Fibroblast of mammary gland (primary cell): ENCODE measurements around the gene UPK1A.
A peak's percentile ranks its signal among the peaks of the same experiment; 100 is the strongest.

Source experiments
- DNase-seq: peaks from one replicate; pipeline ENCODE4 v3.0.0-alpha.2; 2010; ENCODE audit warnings: low read depth
- H3K4me3 ChIP-seq: 2 replicates; pipeline ENCODE4 v1.5.1; 2011; ENCODE audit warnings: low read depth, mild to moderate bottlenecking, low read length, moderate library complexity; ENCODE audit not compliant: control insufficient read depth
- TF ChIP-seq, protein P1 (sequence below): conservative IDR thresholded peaks from 2 replicates; pipeline ENCODE4 v1.5.1; 2011; ENCODE audit warnings: low read depth, low read length, inconsistent platforms; ENCODE audit not compliant: control insufficient read depth, insufficient read depth

Gene UPK1A

DNA sequence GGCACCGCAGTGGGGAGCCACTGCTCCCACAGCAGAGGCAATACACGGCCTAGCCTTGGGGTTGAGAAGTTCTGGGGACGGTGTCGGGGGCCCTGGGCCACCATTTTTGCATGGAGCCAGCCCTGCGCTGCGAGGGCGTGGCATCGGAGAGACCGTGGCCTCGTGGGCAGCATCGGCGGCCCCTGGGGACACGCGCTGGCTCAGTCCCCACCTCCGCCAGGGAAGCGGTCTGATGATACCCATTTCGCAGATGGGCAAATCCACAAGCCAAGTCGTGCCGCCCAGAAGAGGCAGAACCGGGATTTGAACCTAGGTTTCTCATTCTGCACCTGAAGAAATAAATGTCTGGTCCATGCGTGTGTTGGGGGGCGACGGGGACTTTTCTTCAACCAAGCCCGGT lies 1.2 kb upstream of the UPK1A start:
- H3K4me3 ChIP-seq, result no peak overlapping the region
- TF ChIP-seq, protein P1, sequence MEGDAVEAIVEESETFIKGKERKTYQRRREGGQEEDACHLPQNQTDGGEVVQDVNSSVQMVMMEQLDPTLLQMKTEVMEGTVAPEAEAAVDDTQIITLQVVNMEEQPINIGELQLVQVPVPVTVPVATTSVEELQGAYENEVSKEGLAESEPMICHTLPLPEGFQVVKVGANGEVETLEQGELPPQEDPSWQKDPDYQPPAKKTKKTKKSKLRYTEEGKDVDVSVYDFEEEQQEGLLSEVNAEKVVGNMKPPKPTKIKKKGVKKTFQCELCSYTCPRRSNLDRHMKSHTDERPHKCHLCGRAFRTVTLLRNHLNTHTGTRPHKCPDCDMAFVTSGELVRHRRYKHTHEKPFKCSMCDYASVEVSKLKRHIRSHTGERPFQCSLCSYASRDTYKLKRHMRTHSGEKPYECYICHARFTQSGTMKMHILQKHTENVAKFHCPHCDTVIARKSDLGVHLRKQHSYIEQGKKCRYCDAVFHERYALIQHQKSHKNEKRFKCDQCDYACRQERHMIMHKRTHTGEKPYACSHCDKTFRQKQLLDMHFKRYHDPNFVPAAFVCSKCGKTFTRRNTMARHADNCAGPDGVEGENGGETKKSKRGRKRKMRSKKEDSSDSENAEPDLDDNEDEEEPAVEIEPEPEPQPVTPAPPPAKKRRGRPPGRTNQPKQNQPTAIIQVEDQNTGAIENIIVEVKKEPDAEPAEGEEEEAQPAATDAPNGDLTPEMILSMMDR, result no peak
- DNase-seq, result no peak

DNA sequence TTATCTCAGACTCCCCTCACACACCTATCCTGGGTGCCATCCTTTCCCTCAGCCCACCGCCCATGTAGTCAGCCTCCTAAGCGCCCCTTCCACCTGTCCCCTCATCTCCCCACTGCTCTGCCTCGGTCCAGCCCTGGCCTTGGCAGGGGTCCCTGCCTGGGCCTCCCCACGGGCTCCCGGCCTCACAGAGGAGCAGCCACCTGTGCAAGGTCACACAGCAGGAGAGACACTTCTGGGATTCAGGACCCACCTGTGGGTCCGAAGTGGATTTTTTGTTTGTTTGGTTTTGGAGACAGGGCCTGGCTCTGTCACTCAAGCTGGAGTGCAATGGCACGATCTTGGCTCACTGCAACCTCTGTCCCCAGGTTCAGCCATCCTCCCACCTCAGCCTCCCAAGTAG lies 713 bp upstream of the UPK1A start:
- H3K4me3 ChIP-seq, result no peak overlapping the region
- DNase-seq, result no peak
- TF ChIP-seq, protein P1, result no peak

DNA sequence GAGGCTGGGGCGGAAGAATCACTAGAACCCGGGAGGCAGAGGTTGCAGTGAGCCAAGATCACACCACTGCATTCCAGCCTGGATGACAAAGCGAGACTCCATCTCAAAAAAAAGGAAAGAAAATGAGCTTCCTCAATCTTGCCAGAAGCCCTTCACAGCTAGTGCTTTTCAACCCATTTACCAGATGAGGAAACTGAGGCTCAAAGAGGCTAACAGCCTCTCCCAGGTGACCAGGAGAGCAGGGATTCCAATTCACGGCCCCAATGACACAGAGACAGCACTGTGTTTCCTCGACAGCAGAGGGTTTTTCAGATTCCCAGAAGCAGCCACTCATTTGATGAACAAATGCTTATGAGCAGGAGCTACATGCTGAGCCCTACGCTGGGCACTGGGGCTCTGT lies 3.2 kb downstream of the UPK1A start:
- TF ChIP-seq, protein P1, result no peak
- DNase-seq, result no peak
- H3K4me3 ChIP-seq, result no peak overlapping the region

DNA sequence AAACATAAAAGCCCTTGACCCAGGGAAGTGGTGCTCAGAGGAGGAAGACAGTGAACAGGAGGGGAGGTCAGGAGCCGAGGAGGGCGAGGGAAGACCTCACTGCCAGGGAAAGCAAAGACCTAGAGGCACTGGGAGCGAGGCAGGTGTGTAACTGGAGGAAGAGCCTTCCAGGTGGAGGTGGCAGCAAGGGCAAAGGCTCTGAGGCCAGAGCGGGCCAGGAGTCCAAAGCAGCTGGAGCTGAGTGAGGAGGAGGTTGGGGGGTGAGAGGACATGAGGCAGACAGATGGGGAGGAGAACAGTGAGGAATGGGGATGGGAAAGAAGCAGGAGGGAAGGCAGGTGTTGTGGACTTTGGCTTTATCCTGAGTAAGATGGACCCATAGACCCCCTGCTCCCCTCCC lies 3.7 kb downstream of the UPK1A start:
- TF ChIP-seq, protein P1, result no peak
- H3K4me3 ChIP-seq, result no peak overlapping the region
- no peak for DNase-seq

DNA sequence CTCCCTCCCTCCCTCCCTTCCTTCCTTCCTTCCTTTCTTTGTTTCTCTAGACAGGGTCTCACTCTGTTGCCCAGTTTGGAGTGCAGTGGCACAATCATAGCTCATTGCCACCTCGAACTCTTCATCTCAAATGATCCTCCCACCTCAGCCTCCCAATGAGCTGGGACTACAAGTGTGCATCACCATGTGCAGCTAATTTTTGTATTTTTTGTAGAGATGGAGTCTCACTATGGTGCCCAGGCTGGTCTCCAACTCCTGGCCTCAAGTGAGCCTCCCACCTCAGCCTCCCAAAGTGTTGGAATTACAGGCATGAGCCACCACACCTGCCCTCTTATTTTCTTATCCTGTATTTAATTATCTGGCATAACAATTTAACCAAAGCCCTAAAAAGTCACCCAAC lies 4.4 kb downstream of the UPK1A start:
- no peak overlapping the region for H3K4me3 ChIP-seq
- TF ChIP-seq, protein P1, result no peak
- no peak for DNase-seq

DNA sequence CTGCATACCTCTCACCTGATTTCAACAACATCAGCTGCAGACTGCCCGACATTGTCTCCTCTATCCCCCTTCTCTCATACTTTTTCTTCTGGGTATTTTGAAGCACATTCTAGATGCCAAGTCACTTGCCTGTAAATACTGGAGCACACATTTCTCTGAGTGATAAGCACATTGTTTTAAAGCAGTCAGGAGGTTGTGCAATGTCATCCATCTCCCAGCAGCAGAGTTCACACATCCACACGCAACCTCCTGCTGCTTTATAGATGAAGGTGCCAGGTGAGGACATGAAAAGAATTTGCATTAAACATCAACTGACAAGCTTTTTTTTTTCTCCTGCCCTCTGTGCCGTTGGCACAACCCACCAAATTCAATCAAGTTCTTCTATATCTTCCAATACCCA lies 5.5 kb downstream of the UPK1A start:
- DNase-seq, result no peak
- TF ChIP-seq, protein P1, result no peak
- H3K4me3 ChIP-seq, result no peak overlapping the region

DNA sequence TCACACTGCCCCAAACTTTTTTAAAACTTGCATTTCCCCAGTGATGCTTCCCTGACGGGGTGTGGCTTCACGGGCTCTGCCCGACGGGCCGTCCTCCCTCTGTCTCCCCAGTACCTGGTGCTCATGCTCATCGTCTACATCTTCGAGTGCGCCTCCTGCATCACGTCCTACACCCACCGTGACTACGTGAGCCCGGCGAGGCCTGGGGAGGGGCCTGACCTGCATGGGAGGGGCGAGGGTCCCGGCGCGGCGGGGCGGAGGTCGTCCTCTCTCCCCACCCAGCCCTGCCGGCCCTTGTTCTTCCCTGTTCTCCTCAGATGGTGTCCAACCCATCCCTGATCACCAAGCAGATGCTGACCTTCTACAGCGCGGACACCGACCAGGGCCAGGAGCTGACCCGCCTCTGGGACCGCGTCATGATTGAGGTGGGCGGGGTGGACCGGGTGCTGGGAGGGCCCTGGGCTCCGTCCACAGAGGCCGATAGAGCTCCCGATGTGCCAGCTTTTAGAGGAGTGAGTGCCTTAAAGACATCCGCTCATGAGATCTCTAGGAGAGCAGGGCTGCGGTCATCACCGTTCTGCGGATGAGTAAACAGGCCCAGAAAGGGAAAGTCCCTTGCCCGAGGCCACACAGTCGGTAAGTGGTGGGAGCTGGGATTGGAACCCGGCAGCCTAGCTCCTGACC lies 6.9 kb downstream of the UPK1A start:
- peak; percentile 71 for DNase-seq
- peak overlapping the region; percentile 35 for H3K4me3 ChIP-seq
- TF ChIP-seq, protein P1, result no peak
